ENCODE results near the gene THRA. TPM values are rescaled to one million over a fixed set of nuclear protein-coding genes. Genes with fewer than 3 reads are reported as not detected.

Gene THRA
- total RNA-seq, 1 experiment from 2014 or later = 14.5 TPM

DNA sequence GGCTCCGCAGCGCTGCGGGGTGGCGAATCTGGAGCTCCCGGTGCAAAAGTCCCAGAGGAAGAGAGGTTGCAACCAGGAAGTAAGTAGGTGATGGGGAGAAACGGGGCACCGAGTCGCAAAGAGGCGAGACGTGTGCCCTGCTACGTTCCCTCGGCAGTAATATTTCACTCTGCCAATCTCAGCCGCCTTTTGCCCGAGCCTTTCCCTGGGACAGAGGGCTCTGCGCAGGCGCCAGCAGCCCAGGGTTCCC, 37.6 kb downstream of the THRA start, which contains the start of gene NR1D1:
Gene NR1D1, minus strand, starts transcription at position 171 of the 250 bp plus-strand sequence. CDS start 495 bp downstream, outside the sequence.
- Histone ChIP-seq H3K4me1 (ENCODE audit: insufficient read depth, low read length, poor library complexity, severe bottlenecking) (peaks cover 24% of the 10 kb centered on the region), H3K27ac (ENCODE audit: low read depth, low read length, poor library complexity, severe bottlenecking) (no peak within 1 kb of the TSS), H3K27me3 (replicated peaks; ENCODE audit: insufficient read depth, low read depth, low read length, poor library complexity) (no peaks in the 10 kb centered on the region), H3K4me3 (ENCODE audit: low read depth, low read length, poor library complexity, severe bottlenecking) (peak within 1 kb of the TSS; percentile 40), H3K36me3 (ENCODE audit: insufficient read depth, low read length, poor library complexity, severe bottlenecking) (no peaks in the 10 kb centered on the region), H3K9me3 (ENCODE audit: low read depth, low read length, poor library complexity, severe bottlenecking) (no peaks in the 10 kb centered on the region)
- ChIA-PET POLR2A (ENCODE audit: low non-redundant PET) (no interaction called here), CTCF (interaction anchor here (0.8 to 1.3 kb wide), 2 partner anchors 13 to 40 kb away, joined by 3 to 9 read pairs; partner anchors contain the start of gene CASC3)
- TF ChIP-seq CTCF (conservative IDR thresholded peaks at IDR 0.05; ENCODE audit: low read depth, low read length) (no peak), EZH2 (IDR thresholded peaks at IDR 0.05; ENCODE audit: borderline replicate concordance, low read depth, low read length, poor library complexity, severe bottlenecking) (no peak)
- BruUV-seq (replicated peaks) = no TSS peak
- no peak for DNase-seq (ENCODE audit: low spot score)
- intact Hi-C loops (cut with micrococcal nuclease; ENCODE audit: unreplicated experiment) = no loop called here

DNA sequence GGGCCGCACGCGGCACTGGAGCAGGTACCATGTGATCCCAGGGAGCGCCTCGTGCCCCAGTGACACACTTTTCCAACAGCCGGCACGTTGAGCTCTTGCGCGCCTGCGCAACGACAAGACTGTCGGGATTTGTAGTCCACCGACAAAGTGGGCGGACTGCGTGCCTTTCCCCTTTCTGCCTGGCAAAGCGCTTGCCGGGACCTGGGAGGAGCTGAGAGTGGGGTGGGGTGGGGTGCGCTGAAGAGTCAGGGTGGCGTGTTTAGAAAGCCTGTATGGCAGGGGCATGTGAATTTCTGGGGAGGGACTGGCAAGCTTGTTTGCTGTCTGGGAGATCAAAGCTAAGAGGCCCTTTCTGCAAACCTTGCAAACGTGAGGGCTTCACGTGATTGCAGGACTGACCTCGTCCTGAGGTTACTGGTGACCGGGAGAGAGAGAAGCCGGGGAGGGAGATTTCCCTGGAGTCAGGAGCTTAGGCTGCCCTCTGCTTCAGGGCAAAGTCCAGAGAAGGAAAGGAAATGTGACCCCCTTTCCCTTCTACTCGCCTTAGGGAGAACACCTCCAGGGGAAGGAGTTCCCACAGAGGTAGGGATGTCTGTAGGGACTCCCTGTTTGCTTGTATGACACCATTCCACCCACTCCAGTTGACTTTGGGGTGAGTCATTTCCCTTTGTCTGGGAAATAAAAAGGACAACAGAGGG, 38.1 kb downstream of the THRA start:
- Histone ChIP-seq H3K4me3 (ENCODE audit: low read depth, low read length, poor library complexity, severe bottlenecking) (peak overlapping the region; percentile 40), H3K4me1 (ENCODE audit: insufficient read depth, low read length, poor library complexity, severe bottlenecking) (peaks cover 24% of the 10 kb centered on the region), H3K27me3 (replicated peaks; ENCODE audit: insufficient read depth, low read depth, low read length, poor library complexity) (no peaks in the 10 kb centered on the region), H3K9me3 (ENCODE audit: low read depth, low read length, poor library complexity, severe bottlenecking) (no peaks in the 10 kb centered on the region), H3K27ac (ENCODE audit: low read depth, low read length, poor library complexity, severe bottlenecking) (no peak overlapping the region), H3K36me3 (ENCODE audit: insufficient read depth, low read length, poor library complexity, severe bottlenecking) (no peaks in the 10 kb centered on the region)
- ChIA-PET POLR2A (ENCODE audit: low non-redundant PET) (interaction anchor here (0.6 kb wide), 1 partner anchor 23 kb away, joined by 4 read pairs; no protein-coding TSS in a partner anchor), CTCF (interaction anchor here (0.8 to 1.3 kb wide), 2 partner anchors 12 to 40 kb away, joined by 3 to 9 read pairs; partner anchors contain the start of gene CASC3)
- no peak for TF ChIP-seq CTCF (conservative IDR thresholded peaks at IDR 0.05; ENCODE audit: low read depth, low read length)
- TF ChIP-seq EZH2 (IDR thresholded peaks at IDR 0.05; ENCODE audit: borderline replicate concordance, low read depth, low read length, poor library complexity, severe bottlenecking) = no peak
- no TSS peak for BruUV-seq (replicated peaks)
- intact Hi-C loops (cut with micrococcal nuclease; ENCODE audit: unreplicated experiment) = no loop called here
- DNase-seq (ENCODE audit: low spot score) = peak; percentile 95

GRCh38 chr17:40101367-40102210, 38.8 kb downstream of the THRA start:
- DNase-seq (ENCODE audit: low spot score) = no peak
- no peaks in the 10 kb centered on the region for H3K9me3 ChIP-seq (ENCODE audit: low read depth, low read length, poor library complexity, severe bottlenecking)
- intact Hi-C loops (cut with micrococcal nuclease; ENCODE audit: unreplicated experiment) = no loop called here
- CTCF ChIA-PET = no interaction called here
- no peak for TF ChIP-seq CTCF (conservative IDR thresholded peaks at IDR 0.05; ENCODE audit: low read depth, low read length)
- no peak for TF ChIP-seq EZH2 (IDR thresholded peaks at IDR 0.05; ENCODE audit: borderline replicate concordance, low read depth, low read length, poor library complexity, severe bottlenecking)
- BruUV-seq (replicated peaks) = no TSS peak
- no peak overlapping the region for H3K4me3 ChIP-seq (ENCODE audit: low read depth, low read length, poor library complexity, severe bottlenecking)
- H3K27ac ChIP-seq (ENCODE audit: low read depth, low read length, poor library complexity, severe bottlenecking) = no peak overlapping the region
- no peaks in the 10 kb centered on the region for H3K27me3 ChIP-seq (replicated peaks; ENCODE audit: insufficient read depth, low read depth, low read length, poor library complexity)
- no peaks in the 10 kb centered on the region for H3K36me3 ChIP-seq (ENCODE audit: insufficient read depth, low read length, poor library complexity, severe bottlenecking)
- POLR2A ChIA-PET (ENCODE audit: low non-redundant PET) = no interaction called here
- H3K4me1 ChIP-seq (ENCODE audit: insufficient read depth, low read length, poor library complexity, severe bottlenecking) = peaks cover 24% of the 10 kb centered on the region
